Liver (tissue), 3 donors: Measurements from ENCODE around the gene TMPRSS2.

Experiments
- EGR1 ChIP-seq, 2 donors: IDR thresholded peaks; 2 replicates each; pipeline ENCODE4 v1.6.1; 2016 to 2018; ENCODE audit warnings: antibody characterized with exemption in 2 of 2, low read depth in 2 of 2
- RAD21 ChIP-seq, 2 donors: IDR thresholded peaks; 2 replicates each; pipeline ENCODE4 v1.6.1; 2016; ENCODE audit warnings: antibody characterized with exemption in 2 of 2, mild to moderate bottlenecking in 2 of 2
- TAF1 ChIP-seq: conservative IDR thresholded peaks from 2 replicates; pipeline ENCODE4 v1.6.1; 2016; ENCODE audit warnings: antibody characterized with exemption, mild to moderate bottlenecking
- TF ChIP-seq, protein P1 (sequence below): fragments of 150-350 bp; IDR thresholded peaks from 2 replicates; pipeline ENCODE4 v1.5.1; 2017; ENCODE audit warnings: improper control_type of control experiment, low read depth, low read length; ENCODE audit not compliant: missing input control
- donor health status: healthy.
- donor health status: healthy.

DNA sequence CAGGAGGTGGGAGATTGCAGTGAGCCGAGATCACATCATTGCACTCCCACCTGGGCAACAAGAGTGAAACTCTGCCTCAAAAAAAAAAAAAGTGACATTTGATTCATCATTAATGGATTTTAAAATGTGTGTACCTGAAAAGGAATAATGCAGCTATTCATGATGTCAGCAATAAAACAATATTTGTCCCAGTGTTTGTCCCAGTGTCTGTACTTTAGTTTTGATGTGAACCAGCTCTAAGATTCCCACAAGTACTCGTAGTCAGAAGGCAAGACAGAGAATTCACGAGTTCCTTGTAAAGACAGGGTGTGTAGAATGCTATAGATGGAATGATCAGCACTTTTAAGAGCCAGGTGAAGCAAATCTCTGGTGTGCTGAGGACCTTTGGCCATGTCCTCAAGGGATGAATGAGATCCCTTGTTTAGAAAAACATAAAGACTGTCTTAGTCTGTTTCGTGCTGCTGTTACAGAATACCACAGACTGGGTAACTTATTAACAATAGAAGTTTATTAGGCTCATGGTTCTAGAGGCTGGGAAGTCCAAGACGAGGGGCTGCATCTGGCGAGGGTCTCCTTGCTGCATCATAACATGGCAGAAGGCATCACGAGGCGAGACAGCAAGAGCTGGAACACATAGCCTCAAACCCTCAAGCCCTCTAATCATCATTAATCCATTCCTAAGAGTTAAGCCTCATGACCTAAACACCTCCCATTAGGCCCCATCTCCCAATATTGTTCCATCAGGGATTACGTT, 12.0 kb upstream of the TMPRSS2 start:
- TF ChIP-seq, protein P1, sequence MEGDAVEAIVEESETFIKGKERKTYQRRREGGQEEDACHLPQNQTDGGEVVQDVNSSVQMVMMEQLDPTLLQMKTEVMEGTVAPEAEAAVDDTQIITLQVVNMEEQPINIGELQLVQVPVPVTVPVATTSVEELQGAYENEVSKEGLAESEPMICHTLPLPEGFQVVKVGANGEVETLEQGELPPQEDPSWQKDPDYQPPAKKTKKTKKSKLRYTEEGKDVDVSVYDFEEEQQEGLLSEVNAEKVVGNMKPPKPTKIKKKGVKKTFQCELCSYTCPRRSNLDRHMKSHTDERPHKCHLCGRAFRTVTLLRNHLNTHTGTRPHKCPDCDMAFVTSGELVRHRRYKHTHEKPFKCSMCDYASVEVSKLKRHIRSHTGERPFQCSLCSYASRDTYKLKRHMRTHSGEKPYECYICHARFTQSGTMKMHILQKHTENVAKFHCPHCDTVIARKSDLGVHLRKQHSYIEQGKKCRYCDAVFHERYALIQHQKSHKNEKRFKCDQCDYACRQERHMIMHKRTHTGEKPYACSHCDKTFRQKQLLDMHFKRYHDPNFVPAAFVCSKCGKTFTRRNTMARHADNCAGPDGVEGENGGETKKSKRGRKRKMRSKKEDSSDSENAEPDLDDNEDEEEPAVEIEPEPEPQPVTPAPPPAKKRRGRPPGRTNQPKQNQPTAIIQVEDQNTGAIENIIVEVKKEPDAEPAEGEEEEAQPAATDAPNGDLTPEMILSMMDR, result no peak
- no peak for TF ChIP-seq RAD21 (IDR thresholded peaks at IDR 0.05)
- no peak for TF ChIP-seq TAF1
- no peak for TF ChIP-seq EGR1 (IDR thresholded peaks at IDR 0.05; ENCODE audit: low read depth in 2 of 2)
